ENCODE measurements around the gene ELF5. TPM values are rescaled to one million over a fixed set of nuclear protein-coding genes. Genes with fewer than 3 reads are reported as not detected.

ELF5 gene
- total and polyA plus RNA-seq, 2 donors (not counting 3 experiments of a cell fraction or from before 2014, with no cell fraction given) = not detected

- FAIRE-seq (no peak), DNase-seq (ENCODE audit: low read depth, low spot score) (no peak)
- Histone ChIP-seq H3K4me1 (ENCODE audit: control insufficient read depth, extremely low read depth, insufficient read depth, low read length) (no peaks in the 10 kb centered on the region), H3K79me2 (ENCODE audit: control insufficient read depth, insufficient read depth, low read length) (no peaks in the 10 kb centered on the region), H3K9me1 (replicated peaks; ENCODE audit: control insufficient read depth, extremely low read depth, insufficient read depth, low read length) (no peaks in the 10 kb centered on the region), H3K36me3 (ENCODE audit: control insufficient read depth in 2 of 2, extremely low read depth in 1 of 2, insufficient read depth in 2 of 2, low read length in 2 of 2) (peaks cover 4 to 30% of the 10 kb centered on the region in 2 experiments), H4K20me1 (replicated peaks; ENCODE audit: control insufficient read depth, extremely low read depth, insufficient read depth, low read length) (no peaks in the 10 kb centered on the region), H3K27me3 (ENCODE audit: control insufficient read depth in 2 of 2, insufficient read depth in 2 of 2, low read length in 2 of 2) (no peaks in the 10 kb centered on the region), H3K4me3 (replicated peaks in 1 of 3; ENCODE audit: insufficient read depth in 1 of 3, low read depth in 1 of 3, low read length in 3 of 3) (no peak overlapping the region), H3K9ac (replicated peaks; ENCODE audit: extremely low read depth, insufficient read depth, low read length) (no peak overlapping the region), H3K9me3 (replicated peaks; ENCODE audit: control insufficient read depth, insufficient read depth, low read length) (no peaks in the 10 kb centered on the region), H3K27ac (ENCODE audit: insufficient read depth, low read depth, low read length) (no peak overlapping the region), H2AFZ (ENCODE audit: low read depth, low read length) (no peak overlapping the region), H3K4me2 (ENCODE audit: insufficient read depth, low read length) (no peak overlapping the region)
- intact Hi-C loops (cut with micrococcal nuclease) (no loop called here), dilution Hi-C loops (cut with MboI; ENCODE audit: extremely low pct_ligation_motif_present, low sequenced_read_pairs) (no loop called here)
- CTCF ChIA-PET = interaction anchor here (1.7 to 4.4 kb wide), 3 partner anchors 15 to 293 kb away, joined by 4 to 18 read pairs (median 12); no protein-coding TSS in a partner anchor
- TF ChIP-seq JUN (IDR thresholded peaks at IDR 0.05; ENCODE audit: borderline replicate concordance, insufficient read depth, insufficient read length, low read depth) (peak; percentile 18), MAX (IDR thresholded peaks at IDR 0.05; ENCODE audit: insufficient read depth, insufficient read length) (no peak), GATA2 (IDR thresholded peaks at IDR 0.05; ENCODE audit: insufficient read depth, insufficient read length, low read depth, low read length) (no peak), MYC (IDR thresholded peaks at IDR 0.05; ENCODE audit: low read depth, low read length) (no peak), EZH2 (IDR thresholded peaks at IDR 0.05; ENCODE audit: borderline replicate concordance, low read depth, low read length, severe bottlenecking) (no peak), POLR2AphosphoS5 (IDR thresholded peaks at IDR 0.05; ENCODE audit: insufficient read depth, low read depth, low read length) (no peak), FOS (IDR thresholded peaks at IDR 0.05; ENCODE audit: borderline replicate concordance, insufficient read depth, low read length) (peak; percentile 25), POLR2A (IDR thresholded peaks at IDR 0.05; ENCODE audit: low read depth, low read length) (no peak)
- TF ChIP-seq, protein P1, sequence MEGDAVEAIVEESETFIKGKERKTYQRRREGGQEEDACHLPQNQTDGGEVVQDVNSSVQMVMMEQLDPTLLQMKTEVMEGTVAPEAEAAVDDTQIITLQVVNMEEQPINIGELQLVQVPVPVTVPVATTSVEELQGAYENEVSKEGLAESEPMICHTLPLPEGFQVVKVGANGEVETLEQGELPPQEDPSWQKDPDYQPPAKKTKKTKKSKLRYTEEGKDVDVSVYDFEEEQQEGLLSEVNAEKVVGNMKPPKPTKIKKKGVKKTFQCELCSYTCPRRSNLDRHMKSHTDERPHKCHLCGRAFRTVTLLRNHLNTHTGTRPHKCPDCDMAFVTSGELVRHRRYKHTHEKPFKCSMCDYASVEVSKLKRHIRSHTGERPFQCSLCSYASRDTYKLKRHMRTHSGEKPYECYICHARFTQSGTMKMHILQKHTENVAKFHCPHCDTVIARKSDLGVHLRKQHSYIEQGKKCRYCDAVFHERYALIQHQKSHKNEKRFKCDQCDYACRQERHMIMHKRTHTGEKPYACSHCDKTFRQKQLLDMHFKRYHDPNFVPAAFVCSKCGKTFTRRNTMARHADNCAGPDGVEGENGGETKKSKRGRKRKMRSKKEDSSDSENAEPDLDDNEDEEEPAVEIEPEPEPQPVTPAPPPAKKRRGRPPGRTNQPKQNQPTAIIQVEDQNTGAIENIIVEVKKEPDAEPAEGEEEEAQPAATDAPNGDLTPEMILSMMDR (IDR thresholded peaks at IDR 0.05; ENCODE audit: extremely low read depth in 1 of 2, insufficient read depth in 1 of 2, low read depth in 1 of 2, low read length in 2 of 2) = no peak
- POLR2A ChIA-PET = no interaction called here
- BruUV-seq (replicated peaks) = no TSS peak
Measured at GRCh38 chr11:34466802-34467488, 46.6 kb downstream of the ELF5 start.

Data from endothelial cell of umbilical vein (primary cell).